GM10266 (cell line): ENCODE results near the gene FOXE1.
A peak's percentile ranks its signal among the peaks of the same experiment; 100 is the strongest.

Source experiments
- DNase-seq: peaks from one replicate; pipeline ENCODE4 v3.0.0; 2012; ENCODE audit errors: extremely low spot score
- CTCF ChIP-seq: IDR thresholded peaks from 2 replicates; pipeline ENCODE4 v1.5.1; 2012; ENCODE audit warnings: mild to moderate bottlenecking, low read depth; ENCODE audit not compliant: control insufficient read depth, insufficient read depth; ENCODE audit errors: missing control alignments

FOXE1 gene

GRCh38 chr9:97876061-97876460 lies 23.0 kb downstream of the FOXE1 start:
- DNase-seq = no peak
- no peak for TF ChIP-seq CTCF

- DNase-seq = no peak
- TF ChIP-seq CTCF = no peak
Observed at GRCh38 chr9:97880336-97880735, 27.3 kb downstream of the FOXE1 start.

- peak; percentile 62 for DNase-seq
- peak; percentile 79 for TF ChIP-seq CTCF
Observed at GRCh38 chr9:97889941-97890887, 37.2 kb downstream of the FOXE1 start.

GRCh38 chr9:97891736-97892135 lies 38.7 kb downstream of the FOXE1 start:
- no peak for TF ChIP-seq CTCF
- no peak for DNase-seq

- no peak for TF ChIP-seq CTCF
- no peak for DNase-seq
Observed at GRCh38 chr9:97892421-97892820, 39.4 kb downstream of the FOXE1 start.

GRCh38 chr9:97895211-97895610 lies 42.2 kb downstream of the FOXE1 start:
- no peak for TF ChIP-seq CTCF
- no peak for DNase-seq

GRCh38 chr9:97895695-97896332 lies 42.8 kb downstream of the FOXE1 start:
- no peak for DNase-seq
- TF ChIP-seq CTCF = peak; percentile 25
